ENCODE data around the gene NPTXR.

Gene NPTXR

GRCh38 chr22:38795569-38795968 is 48.3 kb downstream of the NPTXR start:
- DNase-seq: no peak

GRCh38 chr22:38793721-38794466 is 49.9 kb downstream of the NPTXR start, which contains the start of gene DNAL4:
Gene DNAL4, minus strand, starts transcription at chr22:38794143. Its CDS starts 11,412 bp downstream, at chr22:38782731.
- peak; percentile 27 to 97 (median 80) for DNase-seq

GRCh38 chr22:38793317-38793716 is 50.5 kb downstream of the NPTXR start:
- DNase-seq: no peak

GRCh38 chr22:38792833-38793232 is 51.0 kb downstream of the NPTXR start:
- no peak for DNase-seq

GRCh38 chr22:38789606-38790005 is 54.2 kb downstream of the NPTXR start:
- DNase-seq: no peak

GRCh38 chr22:38788846-38789245 is 55.0 kb downstream of the NPTXR start:
- no peak for DNase-seq

GRCh38 chr22:38788021-38788816 is 55.6 kb downstream of the NPTXR start:
- DNase-seq: peak in 4 of 14 donors; percentile 16 to 41 (median 26)

GRCh38 chr22:38786631-38787030 is 57.2 kb downstream of the NPTXR start:
- no peak for DNase-seq

GRCh38 chr22:38784856-38785255 is 59.0 kb downstream of the NPTXR start:
- no peak for DNase-seq

GRCh38 chr22:38784035-38784434 is 59.8 kb downstream of the NPTXR start:
- DNase-seq: no peak

GRCh38 chr22:38783095-38783615 is 60.7 kb downstream of the NPTXR start:
- no peak for DNase-seq

GRCh38 chr22:38782402-38783094 is 61.3 kb downstream of the NPTXR start:
- DNase-seq: no peak

GRCh38 chr22:38781033-38781432 is 62.8 kb downstream of the NPTXR start:
- DNase-seq: peak in 9 of 14 donors; percentile 6 to 62 (median 30)

- DNase-seq: peak in 1 of 14 donors; percentile 21
Observed at GRCh38 chr22:38777087-38777671, 66.6 kb downstream of the NPTXR start.

GRCh38 chr22:38776086-38776485 is 67.7 kb downstream of the NPTXR start:
- DNase-seq: no peak

- DNase-seq: no peak
Observed at GRCh38 chr22:38775656-38776055, 68.2 kb downstream of the NPTXR start.

- DNase-seq: no peak
Observed at GRCh38 chr22:38774496-38775166, 69.2 kb downstream of the NPTXR start.

- no peak for DNase-seq
Observed at GRCh38 chr22:38773363-38773946, 70.4 kb downstream of the NPTXR start.

GRCh38 chr22:38772623-38772873 is 71.3 kb downstream of the NPTXR start:
- DNase-seq: no peak

- DNase-seq: no peak
Observed at GRCh38 chr22:38770257-38770949, 73.4 kb downstream of the NPTXR start.

Measured in C1 segment of cervical spinal cord (tissue), 14 donors.